ENCODE measurements around the gene SLIT3.
"Not testable (repeated sequence)": the region's sequence is repeated elsewhere in the genome, so short reads cannot be mapped to it uniquely, and the experiment has no call there.

SLIT3 gene

GRCh38 chr5:169132302-169132660, 168.7 kb downstream of the SLIT3 start:
- DNase-seq = no peak

GRCh38 chr5:169131616-169132301, 169.2 kb downstream of the SLIT3 start:
- DNase-seq = no peak

DNA sequence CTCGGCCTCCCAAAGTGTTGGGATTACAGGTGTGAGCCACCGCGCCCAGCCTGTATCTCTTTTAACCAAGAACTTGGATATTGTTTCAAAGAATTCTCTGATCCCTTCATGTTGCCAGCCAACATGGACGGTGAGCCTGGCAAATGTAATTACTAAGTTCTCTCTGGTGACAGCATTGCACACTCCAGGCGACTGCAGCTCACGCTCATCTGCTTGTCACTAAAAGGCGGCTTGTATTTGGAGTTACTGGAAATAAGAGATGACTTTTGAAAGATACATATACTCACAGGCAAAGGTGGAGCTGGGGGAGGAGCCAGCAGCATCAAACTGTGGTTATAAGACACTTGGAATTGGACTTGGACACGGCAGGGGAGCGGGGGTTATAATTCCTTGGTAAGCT, 172.3 kb downstream of the SLIT3 start:
- DNase-seq = no peak

DNA sequence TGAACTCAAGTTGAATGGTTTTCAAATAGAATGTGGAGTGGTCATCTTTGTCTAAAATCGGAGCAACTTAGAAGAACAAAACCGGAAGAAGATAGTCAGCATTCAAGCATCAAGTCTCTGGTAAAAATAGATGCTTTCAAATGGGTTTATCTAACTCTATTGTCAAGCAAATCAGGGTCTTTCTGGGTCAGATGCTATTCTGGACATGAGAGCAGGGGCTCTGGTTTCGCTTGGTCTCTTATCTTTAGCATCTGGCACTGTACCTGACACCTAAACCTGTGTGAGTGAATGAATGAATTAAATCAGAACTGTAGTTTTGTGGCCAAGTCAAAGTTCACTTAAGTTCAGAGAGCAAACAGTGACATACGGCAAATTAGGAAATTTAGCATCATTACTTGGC, 173.5 kb downstream of the SLIT3 start:
- DNase-seq = no peak

DNA sequence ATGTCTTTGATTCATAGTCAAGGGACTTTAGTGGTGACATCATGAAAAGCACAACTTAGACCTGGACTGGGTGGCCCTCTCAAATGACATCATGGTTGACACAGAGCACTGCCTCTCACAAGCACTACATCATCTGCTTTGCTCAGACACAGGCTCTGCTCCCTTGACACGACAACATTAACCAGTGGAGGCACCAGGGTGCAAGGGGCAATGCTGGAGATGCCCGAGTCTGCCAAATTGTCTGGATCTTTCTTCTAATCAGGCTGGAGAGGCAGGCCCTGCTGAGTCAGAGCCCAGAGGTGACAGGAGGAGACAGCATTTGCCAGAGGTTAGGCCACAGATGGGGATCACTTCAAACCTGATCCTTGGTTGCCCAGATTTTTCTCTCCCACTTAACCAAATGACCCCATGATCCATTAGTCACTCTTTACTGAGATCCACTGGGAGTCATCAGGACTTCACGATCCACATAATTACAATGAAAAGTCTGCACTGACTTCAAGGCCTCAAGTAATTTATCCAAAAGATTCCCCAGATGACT, 174.4 kb downstream of the SLIT3 start:
- no peak for DNase-seq

- DNase-seq = no peak
Measured at GRCh38 chr5:169125571-169125970, 175.4 kb downstream of the SLIT3 start.

DNA sequence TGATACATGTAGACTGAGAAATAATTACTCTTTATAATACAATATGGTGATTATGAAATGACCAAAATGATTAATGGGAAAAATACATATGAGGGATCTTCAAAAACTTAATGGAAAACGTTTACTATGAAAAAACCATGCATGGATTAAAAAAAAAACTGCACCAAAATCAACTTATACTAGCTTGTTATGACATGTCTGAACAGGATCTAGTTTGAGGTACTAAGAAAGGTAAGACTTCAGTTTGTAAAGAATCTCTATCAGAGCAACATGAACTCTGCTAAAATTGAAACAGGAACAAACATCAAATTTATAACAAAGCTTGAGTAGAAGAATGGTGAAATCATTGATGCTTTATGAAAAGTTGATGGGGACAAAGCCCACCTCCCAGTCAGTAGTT, 178.0 kb downstream of the SLIT3 start:
- no peak for DNase-seq

DNA sequence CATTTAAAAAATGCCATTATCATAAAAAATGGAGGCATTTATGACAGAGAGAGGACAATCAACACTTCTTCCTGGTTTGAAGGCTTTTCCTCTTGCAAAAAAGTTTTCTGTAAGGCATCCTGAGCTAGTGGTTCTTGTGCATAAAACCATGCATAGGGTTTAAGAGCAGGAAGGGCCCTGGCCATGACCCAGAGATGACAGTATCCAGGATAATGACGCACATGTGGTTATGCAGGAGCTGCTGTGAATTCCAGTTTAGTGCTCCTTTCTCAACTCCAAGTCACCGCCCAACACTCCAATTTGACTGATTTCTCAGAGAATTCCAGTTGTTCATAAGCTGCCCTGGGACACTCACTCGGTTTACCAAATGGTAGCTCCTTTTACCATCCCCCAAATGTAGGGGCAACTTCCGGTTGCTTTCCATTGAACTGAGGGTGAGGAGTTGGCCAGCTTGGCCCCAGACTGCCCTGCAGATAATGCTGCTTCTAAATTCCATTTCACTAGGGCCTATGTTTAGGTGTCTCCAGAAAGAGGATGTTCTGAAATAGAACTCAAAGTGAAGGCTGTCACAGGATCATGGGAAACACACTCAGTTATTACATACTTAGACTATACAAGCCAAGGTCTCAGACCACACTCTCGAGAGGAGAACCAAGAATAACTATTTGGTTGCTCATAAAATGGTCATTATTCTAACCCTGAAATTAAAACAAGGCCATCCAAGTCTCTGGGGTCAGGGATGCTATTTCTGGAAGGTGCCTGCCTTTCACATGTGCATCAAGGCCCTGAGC, 179.1 kb downstream of the SLIT3 start:
- DNase-seq = no peak

DNA sequence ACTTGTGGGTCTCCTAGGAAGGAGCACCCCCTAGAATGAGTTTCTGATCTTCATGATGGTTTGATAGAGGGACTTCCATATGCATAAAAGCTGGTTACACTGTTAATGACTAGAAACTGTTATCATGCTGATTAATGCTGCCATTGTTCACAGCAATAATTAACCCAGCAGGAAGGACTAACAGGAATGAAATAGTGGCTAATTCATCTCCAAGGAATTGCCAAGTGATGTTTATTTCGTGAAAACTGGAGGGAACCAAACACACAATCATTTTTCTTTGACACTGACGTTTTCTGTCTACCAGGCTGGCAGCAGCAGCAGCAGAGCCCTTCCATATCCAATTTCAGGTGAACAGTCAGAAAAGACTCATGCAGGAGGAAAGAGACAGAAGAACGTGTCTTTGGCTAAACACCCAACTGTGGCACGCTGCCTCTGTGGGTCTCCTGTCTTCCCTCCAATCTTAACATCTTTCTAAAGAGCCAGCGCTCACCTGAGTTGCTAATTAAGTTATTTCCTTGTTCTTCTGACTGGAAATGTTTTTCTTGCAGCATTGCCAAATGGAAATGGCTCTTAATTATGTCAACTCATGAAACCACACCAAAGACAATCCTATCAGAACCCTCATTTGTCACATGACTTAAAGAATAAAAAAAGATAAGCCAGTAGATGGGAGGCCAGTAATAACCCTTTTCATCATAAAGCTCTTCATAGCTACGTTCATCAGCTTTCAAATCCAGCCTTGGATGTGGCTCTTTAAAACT, 181.5 kb downstream of the SLIT3 start:
- no peak for DNase-seq

DNA sequence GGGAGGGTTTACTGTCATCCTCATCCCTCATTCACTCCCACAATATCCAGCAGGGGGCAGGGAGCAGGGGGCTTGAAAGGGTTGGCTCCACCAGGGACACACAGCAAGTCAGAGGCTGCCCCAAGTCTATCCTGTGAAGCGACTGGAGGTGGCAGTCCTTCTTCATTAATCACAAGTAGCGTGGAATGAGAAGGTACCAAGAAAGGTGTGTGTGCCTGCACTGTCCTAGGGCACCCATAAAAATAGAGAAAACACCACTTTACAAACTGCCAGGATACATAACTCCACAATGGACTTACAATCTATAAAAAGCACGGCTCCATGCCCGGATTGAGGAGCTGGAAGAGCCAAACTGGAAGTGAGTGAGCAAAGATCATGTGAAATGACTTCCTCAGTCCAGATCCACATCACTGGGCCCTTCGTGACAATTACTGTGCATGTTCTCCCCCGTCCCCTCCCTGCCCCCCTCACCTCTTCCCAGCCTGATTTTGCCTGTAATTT, 183.9 kb downstream of the SLIT3 start:
- DNase-seq = no peak

GRCh38 chr5:169115461-169116124, 185.3 kb downstream of the SLIT3 start:
- no peak for DNase-seq

DNA sequence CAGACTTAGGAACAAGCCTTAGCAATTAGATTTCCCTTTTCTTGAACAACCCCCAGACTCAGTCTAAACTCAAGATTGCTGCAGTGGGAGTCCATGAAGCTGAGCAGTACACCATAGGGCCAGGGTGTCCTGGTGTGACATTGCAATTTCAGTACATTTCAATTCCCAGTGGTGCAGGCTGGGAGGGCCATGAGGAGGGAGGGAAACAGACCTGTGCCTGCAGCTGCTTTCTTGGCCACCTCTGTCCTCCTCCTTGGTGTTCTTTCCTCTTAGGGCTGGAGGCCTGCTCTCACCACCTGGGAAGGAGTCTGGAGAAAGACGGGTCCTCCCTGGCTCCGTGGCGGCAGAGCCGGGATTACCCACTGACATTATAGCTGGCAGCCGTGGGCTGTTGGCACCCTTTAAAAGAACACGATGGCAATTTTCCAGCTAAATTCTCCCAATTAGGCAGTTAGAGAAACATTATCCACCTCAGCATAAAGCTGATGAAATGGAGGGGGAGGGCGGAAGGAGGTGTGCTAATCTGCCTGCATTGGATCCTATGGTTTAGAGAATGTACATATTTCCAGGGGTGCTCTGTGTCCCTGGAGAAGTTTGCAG, 186.4 kb downstream of the SLIT3 start:
- no peak for DNase-seq

- DNase-seq = no peak
Measured at GRCh38 chr5:169112016-169112415, 188.9 kb downstream of the SLIT3 start.

DNA sequence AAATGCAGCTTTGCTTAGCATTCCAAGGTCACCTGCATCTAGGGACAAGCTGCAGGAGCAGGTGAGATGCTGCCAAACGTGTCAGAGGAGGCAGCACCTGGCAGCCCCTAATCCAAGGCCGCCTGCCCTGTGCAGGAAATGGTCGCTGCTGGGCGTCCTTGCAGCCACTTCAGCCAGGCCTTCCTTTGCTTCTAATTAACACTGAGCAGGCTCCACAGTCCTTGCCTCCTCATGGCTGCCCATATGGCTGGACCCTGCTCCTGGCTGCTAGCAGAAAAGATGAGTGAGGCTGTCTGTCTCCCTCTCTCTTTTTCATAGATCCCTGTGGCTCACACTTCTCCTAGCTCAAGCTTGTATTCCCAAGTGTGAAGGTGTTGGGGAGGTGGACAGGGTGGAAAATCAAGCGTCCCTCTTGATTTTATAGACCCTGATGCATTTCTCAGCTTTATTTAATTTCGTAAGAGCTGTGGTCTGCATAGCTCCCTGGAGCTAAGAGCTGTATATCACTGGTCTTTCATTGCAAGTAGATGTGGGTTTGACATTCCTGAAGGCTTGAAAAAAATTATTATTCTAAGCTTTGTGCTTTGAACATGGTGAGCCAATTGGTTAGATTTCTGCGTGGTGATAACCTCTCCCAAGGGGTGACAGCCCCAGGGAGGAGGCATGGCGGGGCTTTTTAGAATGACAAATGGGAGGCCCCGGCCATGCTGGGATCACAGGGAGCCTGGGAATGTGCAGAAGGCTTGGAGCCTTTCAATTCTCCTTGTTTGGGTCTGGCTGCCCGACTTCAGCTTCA, 193.8 kb downstream of the SLIT3 start:
- DNase-seq = no peak

GRCh38 chr5:169105582-169105981, 195.4 kb downstream of the SLIT3 start:
- not testable (repeated sequence) for DNase-seq

DNA sequence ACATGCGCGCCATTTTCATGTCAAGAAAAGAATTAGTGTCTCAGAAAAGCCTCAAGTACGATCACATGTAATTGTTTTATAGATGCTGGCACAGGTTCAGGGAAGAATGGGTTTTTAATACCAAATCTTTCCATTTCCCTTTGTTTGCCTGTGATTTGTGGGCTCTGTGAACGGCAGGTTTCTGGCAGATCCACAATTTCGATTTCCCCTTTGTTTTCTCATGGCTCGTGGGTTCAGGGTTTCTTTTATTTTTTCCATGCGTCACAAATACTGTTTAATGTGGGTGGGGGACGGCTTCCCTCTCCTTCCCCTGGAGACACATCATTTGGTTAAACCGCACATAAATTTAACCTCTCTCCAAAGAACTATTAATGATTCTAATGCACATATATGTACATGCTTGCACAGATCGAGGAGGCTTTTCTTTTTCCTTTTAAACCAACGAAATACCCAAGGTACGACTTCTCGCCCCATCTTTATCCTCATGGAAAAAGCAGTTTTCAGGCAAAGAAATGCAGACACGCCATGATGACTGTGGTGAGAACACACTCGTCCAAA, 195.9 kb downstream of the SLIT3 start:
- DNase-seq = no peak

DNA sequence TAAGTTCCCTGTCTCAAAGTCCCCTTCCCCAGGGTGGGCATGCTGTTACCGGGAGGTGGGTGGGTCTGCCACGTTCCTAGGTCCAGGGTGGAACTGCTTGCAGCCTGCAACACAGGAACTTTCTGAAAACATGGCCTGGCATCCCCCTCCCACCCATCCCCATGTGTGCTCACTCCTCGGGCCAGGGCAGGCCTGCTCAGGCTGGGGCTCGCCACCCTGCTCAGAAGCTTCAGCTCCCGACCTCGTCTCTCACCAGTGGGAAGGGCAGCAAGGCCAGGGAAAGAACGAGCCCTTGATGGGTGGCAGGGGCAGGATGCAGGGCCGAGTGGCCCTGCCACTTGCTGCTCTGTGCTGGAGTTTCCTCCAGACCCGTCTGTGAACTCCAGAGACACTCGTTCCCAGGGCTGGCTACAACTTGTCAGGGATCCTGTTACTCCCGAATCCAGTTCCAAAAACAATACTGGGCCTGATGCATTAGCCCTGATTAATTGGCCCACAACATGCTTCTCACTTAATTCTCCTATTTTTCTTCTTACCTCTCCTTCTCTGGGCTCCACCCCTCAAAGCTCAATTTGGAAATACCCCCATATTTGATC, 197.3 kb downstream of the SLIT3 start:
- DNase-seq = no peak

DNA sequence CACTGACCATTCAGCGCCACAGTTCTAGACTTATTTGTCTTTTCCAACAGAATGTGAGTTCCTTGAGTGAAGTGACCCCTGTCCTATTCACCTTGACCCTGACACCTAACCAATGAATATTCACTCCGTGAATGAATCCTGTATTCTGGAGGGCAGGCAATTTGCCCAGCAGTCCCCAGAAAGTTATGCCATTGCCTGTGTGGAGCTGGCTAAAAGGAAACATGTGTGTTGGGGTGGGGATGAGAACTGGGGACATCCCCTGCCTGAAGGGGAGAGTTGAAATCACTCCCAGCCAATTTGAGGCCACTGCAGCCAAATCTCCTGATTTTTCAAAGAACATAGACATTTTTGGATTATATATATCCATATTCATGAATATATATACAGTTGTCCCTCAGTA, 199.0 kb downstream of the SLIT3 start:
- DNase-seq = no peak

DNA sequence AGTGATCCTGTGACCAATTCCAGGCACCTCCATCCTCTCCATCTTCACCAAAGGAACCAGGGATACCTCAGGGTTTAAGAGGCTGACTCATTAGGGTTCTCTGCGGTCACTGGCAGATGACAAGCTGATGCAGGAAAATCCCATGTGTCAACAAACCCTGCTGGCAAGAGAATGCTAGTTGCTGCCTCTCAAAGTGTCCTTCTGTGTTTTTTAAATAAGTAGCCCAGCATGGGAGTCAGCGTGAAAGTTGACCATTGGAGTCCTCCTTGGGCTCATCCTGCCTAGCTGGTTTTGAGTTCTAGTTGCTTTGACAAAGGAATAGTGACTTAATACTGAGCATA, 200.2 kb downstream of the SLIT3 start:
- no peak for DNase-seq

DNA sequence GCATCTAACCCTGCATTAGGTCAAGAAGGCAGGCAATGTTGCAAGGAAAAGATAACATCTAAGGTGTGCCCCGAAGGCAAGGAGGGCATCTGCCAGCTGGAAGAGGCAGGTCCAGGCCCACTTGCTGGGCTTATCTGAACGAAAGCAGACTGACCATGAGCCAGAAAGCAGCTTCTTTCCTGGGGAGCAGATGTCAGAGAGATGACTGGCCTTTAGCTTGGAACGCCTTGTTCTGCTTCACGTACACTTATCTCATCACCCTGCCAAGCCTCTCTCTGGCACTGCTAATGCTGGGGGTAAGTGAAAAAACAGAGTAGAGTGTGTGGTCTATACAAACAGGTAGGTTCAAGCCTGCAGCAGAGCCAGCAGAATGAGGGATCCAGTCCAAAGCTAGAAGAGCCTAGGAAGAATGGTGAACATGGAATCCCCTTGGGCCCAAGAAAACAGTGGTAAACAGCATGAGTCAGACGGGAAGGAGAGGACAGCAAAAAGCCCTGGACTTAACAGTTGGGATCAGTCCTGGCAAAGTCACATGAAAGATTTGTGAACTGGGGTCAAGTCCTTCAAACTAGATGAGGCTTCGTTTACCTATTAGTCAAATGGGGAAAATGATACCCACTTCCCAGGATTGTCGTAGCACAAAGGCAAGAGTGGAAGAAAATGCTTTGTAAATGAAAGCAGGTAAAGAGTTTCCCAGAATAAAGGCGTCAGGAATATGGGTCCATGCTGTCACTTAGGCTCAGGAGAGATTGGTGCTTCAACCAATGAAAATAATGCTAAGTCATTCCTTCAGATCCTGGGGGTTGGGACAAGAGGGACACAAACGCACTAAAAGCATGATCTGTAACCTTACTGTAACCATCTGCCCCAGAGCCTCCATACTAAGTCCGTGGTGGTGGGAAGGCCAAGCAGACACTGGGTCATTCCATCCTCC, 200.9 kb downstream of the SLIT3 start:
- no peak for DNase-seq
